Kidney (tissue), 14 donors: ENCODE data around the gene GATA6. TPM values are rescaled to one million over a fixed set of nuclear protein-coding genes. Genes with fewer than 3 reads are reported as not detected.

Experiments
- DNase-seq, 5 donors: peaks; one replicate each; pipeline ENCODE4 v3.0.0-alpha.2; 2013 to 2020
- FAIRE-seq: peaks from 2 replicates; lab custom pipeline; 2012; peaks lifted over from hg19 to GRCh38; lab: Jason Lieb, UNC
- H3K27ac ChIP-seq, 2 donors: one replicate each; pipeline ENCODE4 v1.7.0; 2013; ENCODE audit warnings: low read depth in 2 of 2, low read length in 2 of 2, inconsistent platforms in 1 of 2
- H3K27me3 ChIP-seq: one replicate; pipeline ENCODE4 v1.7.1; 2013; ENCODE audit warnings: low read length, inconsistent platforms; ENCODE audit not compliant: control insufficient read depth, insufficient read depth
- H3K36me3 ChIP-seq, 3 donors: one replicate each; pipeline versions ENCODE4 v1.7.0 to v1.7.1; 2013; ENCODE audit warnings: low read length in 3 of 3, control low read depth in 1 of 3, inconsistent platforms in 1 of 3; ENCODE audit not compliant: insufficient read depth in 3 of 3, control insufficient read depth in 2 of 3
- H3K4me1 ChIP-seq, 3 donors: one replicate each; pipeline versions ENCODE4 v1.7.0 to v1.7.1; 2013; ENCODE audit warnings: low read length in 3 of 3, inconsistent platforms in 1 of 3, low read depth in 1 of 3; ENCODE audit not compliant: control insufficient read depth in 2 of 3, insufficient read depth in 2 of 3
- H3K4me3 ChIP-seq, 3 donors: one replicate each; pipeline versions ENCODE4 v1.7.0 to v1.8.1; 2013; ENCODE audit warnings: low read length in 3 of 3, control low read depth in 1 of 3, inconsistent platforms in 1 of 3
- H3K9ac ChIP-seq, 3 donors: one replicate each; pipeline versions ENCODE4 v1.7.0 to v1.7.1; 2013; ENCODE audit warnings: low read length in 3 of 3, control low read depth in 1 of 3, inconsistent platforms in 1 of 3
- H3K9me3 ChIP-seq, 3 donors: one replicate each; pipeline versions ENCODE4 v1.7.0 to v1.7.1; 2013; ENCODE audit warnings: low read length in 3 of 3, control low read depth in 1 of 3, inconsistent platforms in 1 of 3; ENCODE audit not compliant: control insufficient read depth in 2 of 3, insufficient read depth in 1 of 3
- CTCF ChIP-seq: IDR thresholded peaks from 3 replicates; pipeline ENCODE4 v1.5.1; 2012; ENCODE audit warnings: mild to moderate bottlenecking, moderate library complexity, borderline replicate concordance; ENCODE audit not compliant: insufficient read depth; ENCODE audit errors: extremely low read depth
- intact Hi-C: fragments of 100-400 bp; cut with DNase I; formaldehyde crosslinking; loops from one replicate; pipeline ENCODE4 v1.11.1; 2022
- polyA plus RNA-seq: library from polyadenylated mRNA; stranded (reverse); fragments of 350-450 nt; fragmentation: Illumina TruSeq; extraction: RNeasy Lipid Tissue Mini Kit (QIAGEN cat#74804); gene quantifications from one replicate; pipeline ENCODE4 v1.2.3, GENCODE V29; 2014; ENCODE audit warnings: low read depth, low replicate concordance; ENCODE audit not compliant: insufficient read depth
- total RNA-seq: library from RNA; stranded (reverse); fragmentation: NEBNext Ultra II Directional; extraction: Animal tissue kit (Norgen Biotek cat#: 25700); gene quantifications from one replicate; pipeline ENCODE4 v1.2.1, GENCODE V29; 2021
- donor health status: control.
- donor health status: control.
- donor health status: control.
- donor health status: control.
- donor health status: control.
- donor health status: DM: yes; HTN: yes; CAD: no.
- donor health status: Normal renal cell carcinoma (clear cell type).

Gene GATA6
- total and polyA plus RNA-seq, 2 donors from 2014 or later = 1.7 to 10.9 TPM

GRCh38 chr18:22168360-22168921 is 948 bp upstream of the GATA6 start:
- H3K9ac ChIP-seq = peak overlapping the region in 2 of 3 donors; percentile 35 to 51
- TF ChIP-seq CTCF = no peak
- intact Hi-C loops = loop anchor here (10.0 kb wide), 1 partner anchor 396 kb away; no protein-coding TSS in a partner anchor
- peak overlapping the region; percentile 26 to 49 for H3K27ac ChIP-seq
- H3K4me1 ChIP-seq = peaks cover 0 to 7% (median 0%) of the 10 kb centered on the region in 3 donors
- H3K4me3 ChIP-seq = peak overlapping the region; percentile 54 to 69 (median 58)
- H3K27me3 ChIP-seq = peaks cover 53% of the 10 kb centered on the region
- FAIRE-seq (no peak), DNase-seq (peak in 3 of 5 donors; percentile 55 to 64 (median 64))
- H3K36me3 ChIP-seq = no peaks in the 10 kb centered on the region
- no peaks in the 10 kb centered on the region for H3K9me3 ChIP-seq

GRCh38 chr18:22169889-22170420 is 566 bp downstream of the GATA6 start:
- DNase-seq = peak in 4 of 5 donors; percentile 63 to 89 (median 77)

GRCh38 chr18:22170421-22171257 is 1.2 kb downstream of the GATA6 start:
- H3K4me3 ChIP-seq = peak overlapping the region; percentile 70 to 84 (median 77)
- H3K27ac ChIP-seq = peak overlapping the region; percentile 86 to 91
- H3K9me3 ChIP-seq = no peaks in the 10 kb centered on the region
- FAIRE-seq = no peak
- no peak for TF ChIP-seq CTCF
- intact Hi-C loops = no loop called here
- H3K36me3 ChIP-seq = no peaks in the 10 kb centered on the region
- H3K4me1 ChIP-seq = peaks cover 0 to 7% (median 0%) of the 10 kb centered on the region in 3 donors
- peak; percentile 62 to 86 (median 71) for DNase-seq
- H3K9ac ChIP-seq = peak overlapping the region; percentile 44 to 56 (median 55)
- peaks cover 52% of the 10 kb centered on the region for H3K27me3 ChIP-seq

More at GRCh38 chr18:22169889-22170420, 566 bp downstream of the GATA6 start:
- Histone ChIP-seq H3K27ac (peak overlapping the region; percentile 86 to 91), H3K9me3 (no peaks in the 10 kb centered on the region), H3K4me1 (peaks cover 0 to 7% (median 0%) of the 10 kb centered on the region in 3 donors), H3K36me3 (no peaks in the 10 kb centered on the region), H3K4me3 (peak overlapping the region; percentile 70 to 84 (median 77)), H3K27me3 (peaks cover 49% of the 10 kb centered on the region), H3K9ac (peak overlapping the region; percentile 53 to 56 (median 55))
- intact Hi-C loops = loop anchor here (10.0 kb wide), 1 partner anchor 395 kb away; no protein-coding TSS in a partner anchor
- FAIRE-seq = no peak
- TF ChIP-seq CTCF = no peak
